Breast epithelium (tissue), 3 donors: ENCODE data around the gene GTF2H3.

Source experiments
- POLR2A ChIP-seq: fragments of 450-650 bp; IDR thresholded peaks from one replicate; pipeline ENCODE4 v1.6.1; 2016; ENCODE audit warnings: antibody characterized with exemption, mild to moderate bottlenecking, moderate library complexity
- TF ChIP-seq, protein P1 (sequence below), 3 donors: fragments of 450-650 bp; IDR thresholded peaks; one replicate each; pipeline ENCODE4 v1.5.1; 2016 to 2017; ENCODE audit warnings: antibody characterized with exemption in 3 of 3, mild to moderate bottlenecking in 3 of 3, moderate library complexity in 3 of 3

DNA sequence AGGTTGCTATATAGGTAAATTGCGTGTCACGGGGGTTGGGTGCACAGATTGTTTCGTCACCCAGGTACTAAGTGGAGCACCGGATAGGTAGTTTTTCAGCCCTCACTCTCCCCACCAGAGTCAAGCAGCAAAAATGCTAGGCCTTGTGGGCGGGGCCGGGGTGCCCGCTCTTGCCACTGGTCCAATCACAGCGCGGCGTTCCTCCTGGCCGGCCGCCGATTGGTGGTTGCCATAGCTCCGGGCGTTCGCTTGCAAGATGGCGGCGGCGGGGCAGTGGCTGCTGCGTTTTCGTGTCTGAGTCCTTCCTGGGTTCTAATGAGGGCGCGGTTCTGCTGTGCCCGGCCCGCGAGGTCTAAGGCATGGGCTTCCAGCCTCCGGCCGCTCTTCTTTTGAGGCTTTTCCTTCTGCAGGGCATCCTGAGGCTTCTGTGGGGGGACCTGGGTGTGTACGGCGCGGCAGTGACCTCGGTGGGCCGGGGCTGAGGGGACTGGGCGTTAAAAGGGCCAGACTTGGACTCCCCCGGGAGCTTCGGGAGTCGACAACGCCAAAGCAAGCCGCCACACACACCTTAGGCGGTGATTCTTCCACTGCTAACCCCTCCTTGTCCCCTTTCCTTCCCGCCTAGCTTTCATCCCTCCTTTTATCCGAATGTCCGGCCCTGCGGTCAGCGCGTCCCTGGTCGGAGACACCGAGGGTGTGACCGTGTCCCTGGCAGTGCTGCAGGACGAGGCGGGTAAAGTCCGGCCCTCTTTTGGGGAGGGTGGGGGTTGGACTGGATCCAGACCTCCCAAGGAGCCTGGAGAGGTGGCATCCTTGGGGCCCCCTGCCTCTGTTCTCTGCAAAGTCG lies 37.5 kb downstream of the GTF2H3 start, which contains the start of gene TCTN2:
- TF ChIP-seq, protein P1, sequence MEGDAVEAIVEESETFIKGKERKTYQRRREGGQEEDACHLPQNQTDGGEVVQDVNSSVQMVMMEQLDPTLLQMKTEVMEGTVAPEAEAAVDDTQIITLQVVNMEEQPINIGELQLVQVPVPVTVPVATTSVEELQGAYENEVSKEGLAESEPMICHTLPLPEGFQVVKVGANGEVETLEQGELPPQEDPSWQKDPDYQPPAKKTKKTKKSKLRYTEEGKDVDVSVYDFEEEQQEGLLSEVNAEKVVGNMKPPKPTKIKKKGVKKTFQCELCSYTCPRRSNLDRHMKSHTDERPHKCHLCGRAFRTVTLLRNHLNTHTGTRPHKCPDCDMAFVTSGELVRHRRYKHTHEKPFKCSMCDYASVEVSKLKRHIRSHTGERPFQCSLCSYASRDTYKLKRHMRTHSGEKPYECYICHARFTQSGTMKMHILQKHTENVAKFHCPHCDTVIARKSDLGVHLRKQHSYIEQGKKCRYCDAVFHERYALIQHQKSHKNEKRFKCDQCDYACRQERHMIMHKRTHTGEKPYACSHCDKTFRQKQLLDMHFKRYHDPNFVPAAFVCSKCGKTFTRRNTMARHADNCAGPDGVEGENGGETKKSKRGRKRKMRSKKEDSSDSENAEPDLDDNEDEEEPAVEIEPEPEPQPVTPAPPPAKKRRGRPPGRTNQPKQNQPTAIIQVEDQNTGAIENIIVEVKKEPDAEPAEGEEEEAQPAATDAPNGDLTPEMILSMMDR (IDR thresholded peaks at IDR 0.05), result no peak
- TF ChIP-seq POLR2A, result no peak
